ENCODE measurements around the gene GTPBP2. TPM values are rescaled to one million over a fixed set of nuclear protein-coding genes. Genes with fewer than 3 reads are reported as not detected.

The GTPBP2 gene
- polyA plus RNA-seq, 1 donor from 2014 or later, result 5.5 TPM

- H3K36me3 Mint-ChIP-seq, result peaks cover 10% of the 10 kb centered on the region
- peaks cover 0 to 12% (median 1%) of the 10 kb centered on the region in 3 donors for H3K4me1 Mint-ChIP-seq
- peak overlapping the region in 1 of 4 donors; percentile 60 for H3K4me3 Mint-ChIP-seq
- H3K27me3 Mint-ChIP-seq, result no peaks in the 10 kb centered on the region
- H3K27ac Mint-ChIP-seq, result peak overlapping the region in 1 of 3 donors; percentile 96
- no peaks in the 10 kb centered on the region for H3K9me3 Mint-ChIP-seq
Observed at GRCh38 chr6:43584892-43585570, 44.0 kb downstream of the GTPBP2 start.

- Mint-ChIP-seq H3K4me3 (no peak overlapping the region), H3K27ac (peak overlapping the region in 1 of 3 donors; percentile 31), H3K4me1 (peaks cover 12 to 26% (median 12%) of the 10 kb centered on the region in 3 donors), H3K9me3 (no peaks in the 10 kb centered on the region), H3K36me3 (peaks cover 6% of the 10 kb centered on the region), H3K27me3 (peaks cover 1% of the 10 kb centered on the region)
Observed at GRCh38 chr6:43582911-43583310, 46.2 kb downstream of the GTPBP2 start.

- H3K27me3 Mint-ChIP-seq, result peaks cover 1% of the 10 kb centered on the region
Observed at GRCh38 chr6:43579171-43579570, 49.9 kb downstream of the GTPBP2 start.

GRCh38 chr6:43578748-43579147 lies 50.3 kb downstream of the GTPBP2 start:
- peak overlapping the region; percentile 15 to 86 (median 43) for H3K27ac Mint-ChIP-seq
- peak overlapping the region; percentile 78 to 96 (median 94) for H3K4me3 Mint-ChIP-seq
- no peaks in the 10 kb centered on the region for H3K9me3 Mint-ChIP-seq
- H3K4me1 Mint-ChIP-seq, result peaks cover 18 to 34% (median 25%) of the 10 kb centered on the region in 3 donors
- peaks cover 1% of the 10 kb centered on the region for H3K27me3 Mint-ChIP-seq
- H3K36me3 Mint-ChIP-seq, result peaks cover 4% of the 10 kb centered on the region

More at GRCh38 chr6:43579171-43579570, 49.9 kb downstream of the GTPBP2 start:
- peaks cover 4% of the 10 kb centered on the region for H3K36me3 Mint-ChIP-seq
- peak overlapping the region; percentile 15 to 86 (median 43) for H3K27ac Mint-ChIP-seq
- H3K9me3 Mint-ChIP-seq, result no peaks in the 10 kb centered on the region
- peak overlapping the region in 2 of 4 donors; percentile 78 to 93 for H3K4me3 Mint-ChIP-seq
- peaks cover 18 to 34% (median 25%) of the 10 kb centered on the region in 3 donors for H3K4me1 Mint-ChIP-seq

- Mint-ChIP-seq H3K27ac (peak within 1 kb of the TSS; percentile 43 to 93 (median 84)), H3K4me1 (peaks cover 18 to 28% (median 26%) of the 10 kb centered on the region in 3 donors), H3K27me3 (peaks cover 1% of the 10 kb centered on the region), H3K9me3 (no peaks in the 10 kb centered on the region), H3K4me3 (peak within 1 kb of the TSS; percentile 93 to 96 (median 95)), H3K36me3 (peaks cover 4% of the 10 kb centered on the region)
Observed at GRCh38 chr6:43575772-43576551, 53.1 kb downstream of the GTPBP2 start, which contains the start of the genes POLH and XPO5. Gene POLH, plus strand, starts transcription at chr6:43576185. Its CDS starts 6,135 bp downstream, at chr6:43582320. Gene XPO5, minus strand, starts transcription at chr6:43576038. Its CDS starts 174 bp downstream, at chr6:43575864.

GRCh38 chr6:43575105-43575771 lies 53.8 kb downstream of the GTPBP2 start:
- Mint-ChIP-seq H3K4me1 (peaks cover 18 to 28% (median 26%) of the 10 kb centered on the region in 3 donors), H3K27me3 (peaks cover 1% of the 10 kb centered on the region), H3K4me3 (peak overlapping the region; percentile 93 to 96 (median 95))

GRCh38 chr6:43572015-43572414 lies 57.0 kb downstream of the GTPBP2 start:
- peaks cover 8% of the 10 kb centered on the region for H3K36me3 Mint-ChIP-seq

More at GRCh38 chr6:43575105-43575771, 53.8 kb downstream of the GTPBP2 start:
- H3K27ac Mint-ChIP-seq, result peak overlapping the region in 2 of 3 donors; percentile 11 to 43
- H3K9me3 Mint-ChIP-seq, result no peaks in the 10 kb centered on the region
- H3K36me3 Mint-ChIP-seq, result peaks cover 4% of the 10 kb centered on the region

GRCh38 chr6:43570876-43571441 lies 58.1 kb downstream of the GTPBP2 start:
- H3K4me1 Mint-ChIP-seq, result peaks cover 2 to 8% (median 7%) of the 10 kb centered on the region in 3 donors
- H3K36me3 Mint-ChIP-seq, result peaks cover 8% of the 10 kb centered on the region
- H3K9me3 Mint-ChIP-seq, result no peaks in the 10 kb centered on the region
- no peak overlapping the region for H3K27ac Mint-ChIP-seq
- peak overlapping the region in 1 of 4 donors; percentile 73 for H3K4me3 Mint-ChIP-seq
- H3K27me3 Mint-ChIP-seq, result no peaks in the 10 kb centered on the region

More at GRCh38 chr6:43572015-43572414, 57.0 kb downstream of the GTPBP2 start:
- H3K4me3 Mint-ChIP-seq, result peak overlapping the region in 1 of 4 donors; percentile 13
- no peaks in the 10 kb centered on the region for H3K27me3 Mint-ChIP-seq
- peaks cover 2 to 8% (median 7%) of the 10 kb centered on the region in 3 donors for H3K4me1 Mint-ChIP-seq
- no peaks in the 10 kb centered on the region for H3K9me3 Mint-ChIP-seq
- H3K27ac Mint-ChIP-seq, result peak overlapping the region in 1 of 3 donors; percentile 12

Other genes with a start within 250 kb of the GTPBP2 start
- gene ABCC10, start 201.7 kb downstream of the GTPBP2 start, polyA plus RNA-seq, result 13.4 TPM
- gene DLK2, start 173.7 kb downstream of the GTPBP2 start, polyA plus RNA-seq, result not detected
- 9.2 TPM for gene TJAP1, start 151.7 kb downstream of the GTPBP2 start, polyA plus RNA-seq
- not detected for gene LRRC73, start 118.9 kb downstream of the GTPBP2 start, polyA plus RNA-seq
- gene YIPF3, start 112.3 kb downstream of the GTPBP2 start, polyA plus RNA-seq, result 87.2 TPM
- 19.6 TPM for gene POLR1C, start 112.2 kb downstream of the GTPBP2 start, polyA plus RNA-seq
- 7.7 TPM for gene XPO5, start 53.2 kb downstream of the GTPBP2 start, polyA plus RNA-seq
- gene POLH, start 53.1 kb downstream of the GTPBP2 start, polyA plus RNA-seq, result 30.6 TPM
- gene MAD2L1BP, start 6.6 kb upstream of the GTPBP2 start, polyA plus RNA-seq, result 23.3 TPM
- gene RSPH9, start 15.8 kb upstream of the GTPBP2 start, polyA plus RNA-seq, result 1.2 TPM
- 84.4 TPM for gene MRPS18A, start 58.5 kb upstream of the GTPBP2 start, polyA plus RNA-seq
- gene VEGFA, start 140.9 kb upstream of the GTPBP2 start, polyA plus RNA-seq, result 0.19 TPM